ENCODE results near the gene WDR73. TPM values are rescaled to one million over a fixed set of nuclear protein-coding genes. Genes with fewer than 3 reads are reported as not detected.
"Not testable (repeated sequence)": the region's sequence is repeated elsewhere in the genome, so short reads cannot be mapped to it uniquely, and the experiment has no call there.

WDR73 gene
- total RNA-seq, 1 experiment from 2014 or later, result 43.8 TPM

DNA sequence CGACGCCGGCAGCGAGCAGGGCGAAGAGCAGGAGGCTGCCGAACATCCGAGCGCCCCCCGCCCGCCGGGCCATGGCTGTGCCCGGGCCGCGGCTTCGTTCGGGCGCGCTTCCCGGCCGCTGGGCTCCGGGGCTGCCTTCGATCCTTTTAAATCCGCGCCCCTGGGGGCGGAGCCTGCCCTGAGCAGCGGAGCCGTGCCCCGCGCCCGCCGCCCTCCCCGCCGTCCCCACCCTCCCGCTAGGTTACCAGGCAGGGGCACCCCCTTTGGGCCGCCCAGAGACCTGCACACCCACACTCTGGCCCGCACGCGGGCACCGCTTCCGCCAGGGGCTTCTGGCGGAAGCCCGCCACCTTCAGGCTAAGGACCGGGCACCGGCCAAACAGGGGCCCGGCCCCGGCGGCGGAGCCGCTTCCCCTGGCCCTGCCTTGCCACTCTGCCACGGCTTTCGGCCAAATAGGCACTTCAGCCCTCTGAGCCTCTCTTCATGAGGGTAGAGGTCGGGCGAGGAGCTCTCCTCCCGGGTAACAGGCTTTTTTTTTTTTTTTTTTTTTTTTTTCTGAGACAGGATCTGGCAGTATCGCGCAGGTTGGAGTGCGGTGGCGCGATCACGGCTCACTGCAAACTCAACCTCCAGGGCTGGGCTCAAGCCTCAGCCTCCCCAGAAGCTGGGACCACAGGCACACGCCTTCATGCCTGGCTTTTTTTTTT is 4.2 kb upstream of the WDR73 start, which contains the start of gene NMB:
Gene NMB, minus strand, starts transcription at position 120 of the 708 bp plus-strand sequence. Its CDS starts 47 bp downstream, at position 73.
- peak; percentile 80 for DNase-seq (ENCODE audit: extremely low read depth, low read depth)

DNA sequence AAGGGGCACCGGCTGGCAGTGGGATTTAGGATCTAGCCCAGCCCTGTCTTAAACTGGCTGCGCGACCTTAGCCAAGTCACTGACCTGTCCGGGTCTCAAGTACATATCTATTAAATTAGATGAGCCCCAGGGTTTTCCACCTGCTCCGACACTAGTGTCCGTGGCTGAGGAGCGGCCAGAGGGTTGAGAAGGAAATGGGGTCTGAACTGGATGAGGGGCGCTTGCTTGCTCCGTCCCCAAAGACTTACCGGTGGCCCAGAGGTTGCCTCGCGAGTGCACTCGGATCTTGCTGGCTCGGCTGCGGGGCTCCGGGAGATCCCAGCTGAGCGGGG is 3.6 kb upstream of the WDR73 start:
- no peak for DNase-seq (ENCODE audit: extremely low read depth, low read depth)

DNA sequence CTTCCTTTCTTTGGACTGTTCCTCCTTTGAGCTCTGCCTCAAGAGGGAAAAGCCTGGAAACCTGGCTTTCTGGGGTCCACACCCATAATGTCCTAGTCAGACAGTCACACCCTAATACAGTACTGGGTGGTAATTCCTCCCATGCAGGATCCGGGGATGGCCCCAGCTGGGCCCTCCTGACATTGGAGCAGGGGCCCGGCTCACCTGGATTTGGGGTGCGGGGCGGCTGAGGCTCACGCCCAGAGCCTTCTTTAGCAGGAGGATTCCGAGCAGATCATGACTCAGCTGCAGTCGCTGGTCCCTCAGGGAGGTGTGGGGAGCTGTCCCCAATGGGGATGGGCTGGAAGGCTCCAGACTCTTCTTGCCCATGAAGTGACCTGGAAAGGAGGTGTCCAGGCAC is 2.9 kb upstream of the WDR73 start:
- no peak for DNase-seq (ENCODE audit: extremely low read depth, low read depth)

- DNase-seq (ENCODE audit: extremely low read depth, low read depth), result peak; percentile 85
Measured at GRCh38 chr15:84654689-84655453, 788 bp upstream of the WDR73 start.

- no peak for DNase-seq (ENCODE audit: extremely low read depth, low read depth)
Measured at GRCh38 chr15:84653584-84653909, 536 bp downstream of the WDR73 start.

DNA sequence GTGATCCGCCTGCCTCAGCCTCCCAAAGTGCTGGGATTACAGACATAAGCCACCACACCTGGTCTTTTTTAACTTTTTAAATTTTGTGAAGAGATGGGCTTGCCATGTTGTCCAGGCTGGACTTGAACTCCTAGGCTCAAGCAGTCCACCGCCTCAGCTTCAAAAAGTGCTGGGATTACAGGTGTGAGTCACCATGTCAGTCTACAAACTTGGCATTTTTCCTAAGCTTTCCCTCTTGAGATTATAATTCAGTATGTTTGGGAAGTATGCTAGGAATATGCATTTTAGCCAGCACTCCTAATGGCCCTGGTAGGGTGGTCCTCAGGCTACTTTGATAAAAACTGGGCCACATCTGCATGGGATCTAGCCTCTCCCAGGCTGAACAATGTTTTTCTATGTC is 4.4 kb downstream of the WDR73 start:
- DNase-seq (ENCODE audit: extremely low read depth, low read depth), result no peak

DNA sequence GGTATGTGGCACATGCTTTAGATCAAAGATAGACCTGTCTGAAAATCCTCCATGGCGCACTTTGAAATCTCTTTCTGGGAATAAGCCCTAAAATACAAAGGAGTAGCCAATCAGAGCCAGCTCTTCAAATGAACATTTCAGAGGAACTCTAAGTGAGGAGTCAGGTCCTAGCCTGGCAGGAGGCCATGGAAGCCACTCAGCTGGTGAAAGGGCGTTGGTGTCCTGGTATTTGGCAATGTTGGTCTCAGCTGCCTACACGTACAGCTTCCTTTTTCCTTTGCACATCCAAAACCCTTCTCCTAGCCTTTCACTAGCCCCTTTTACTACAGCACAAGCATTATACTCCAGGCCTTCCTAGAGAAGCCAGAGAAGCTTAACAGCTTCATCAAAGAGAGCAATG is 5.5 kb downstream of the WDR73 start:
- DNase-seq (ENCODE audit: extremely low read depth, low read depth), result no peak

GRCh38 chr15:84647726-84648125 is 6.4 kb downstream of the WDR73 start:
- no peak for DNase-seq (ENCODE audit: extremely low read depth, low read depth)

DNA sequence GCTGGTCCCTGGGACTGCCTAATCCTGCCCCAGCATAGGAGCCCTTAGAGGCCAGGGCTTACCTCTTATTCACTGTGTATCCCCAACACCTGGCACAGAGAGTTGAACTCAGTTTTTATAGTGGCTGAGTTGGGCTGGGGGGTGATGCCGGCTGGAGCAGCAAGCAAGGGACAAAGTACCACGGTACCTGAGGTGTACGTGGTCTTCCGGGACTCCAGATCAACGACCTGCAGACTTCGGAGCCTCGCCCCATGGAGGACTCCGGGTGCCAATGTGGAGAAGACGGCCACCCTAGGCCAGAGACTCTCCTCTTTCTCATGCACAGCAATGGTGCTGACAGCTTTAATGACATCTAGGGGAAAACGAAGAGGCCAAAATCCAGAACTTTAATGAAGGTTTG is 8.1 kb downstream of the WDR73 start:
- DNase-seq (ENCODE audit: extremely low read depth, low read depth), result no peak

DNA sequence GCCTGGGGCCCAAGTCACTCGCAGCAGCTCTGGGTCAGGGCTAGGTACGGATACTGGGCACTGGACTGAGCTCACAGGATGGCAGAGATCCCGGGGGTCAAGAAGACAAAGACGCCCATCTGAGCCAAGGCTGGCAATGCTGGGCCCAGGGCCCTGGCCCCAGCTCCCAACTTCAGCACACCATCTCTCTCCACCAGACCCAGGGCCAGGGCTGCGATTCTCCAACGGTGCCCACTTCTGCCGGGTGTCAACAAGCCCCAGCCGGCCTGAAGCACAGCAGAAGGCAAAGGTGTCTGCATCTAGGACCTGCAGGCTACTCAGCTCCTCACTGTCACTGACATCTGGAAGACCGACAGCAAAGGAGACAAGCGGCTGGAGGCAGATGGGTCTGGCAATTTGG is 8.6 kb downstream of the WDR73 start:
- DNase-seq (ENCODE audit: extremely low read depth, low read depth), result no peak

- DNase-seq (ENCODE audit: extremely low read depth, low read depth), result no peak
Measured at GRCh38 chr15:84643838-84644237, 10.2 kb downstream of the WDR73 start.

- DNase-seq (ENCODE audit: extremely low read depth, low read depth), result not testable (repeated sequence)
Measured at GRCh38 chr15:84642640-84643039, 11.4 kb downstream of the WDR73 start.

- DNase-seq (ENCODE audit: extremely low read depth, low read depth), result not testable (repeated sequence)
Measured at GRCh38 chr15:84641871-84642270, 12.2 kb downstream of the WDR73 start.

DNA sequence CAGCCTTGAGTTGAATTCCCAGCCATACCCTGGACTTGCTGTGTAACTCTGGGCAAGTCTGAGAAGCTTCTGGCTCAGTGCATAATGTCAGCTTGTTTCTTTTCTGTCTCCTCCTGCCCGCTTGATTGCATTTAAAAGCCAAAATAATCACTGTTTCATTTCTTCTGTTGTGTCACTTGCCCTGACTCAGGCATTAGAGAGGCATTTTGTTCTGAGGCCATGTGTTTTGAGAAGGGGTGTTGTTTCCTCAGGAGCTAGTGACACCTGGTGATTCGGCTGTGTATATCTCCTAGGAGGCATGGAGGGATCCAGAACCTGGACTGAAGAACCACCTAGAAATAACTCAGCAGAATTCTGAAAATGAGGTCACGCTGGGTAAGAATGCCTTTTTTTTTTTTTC is 16.0 kb downstream of the WDR73 start:
- DNase-seq (ENCODE audit: extremely low read depth, low read depth), result no peak

DNA sequence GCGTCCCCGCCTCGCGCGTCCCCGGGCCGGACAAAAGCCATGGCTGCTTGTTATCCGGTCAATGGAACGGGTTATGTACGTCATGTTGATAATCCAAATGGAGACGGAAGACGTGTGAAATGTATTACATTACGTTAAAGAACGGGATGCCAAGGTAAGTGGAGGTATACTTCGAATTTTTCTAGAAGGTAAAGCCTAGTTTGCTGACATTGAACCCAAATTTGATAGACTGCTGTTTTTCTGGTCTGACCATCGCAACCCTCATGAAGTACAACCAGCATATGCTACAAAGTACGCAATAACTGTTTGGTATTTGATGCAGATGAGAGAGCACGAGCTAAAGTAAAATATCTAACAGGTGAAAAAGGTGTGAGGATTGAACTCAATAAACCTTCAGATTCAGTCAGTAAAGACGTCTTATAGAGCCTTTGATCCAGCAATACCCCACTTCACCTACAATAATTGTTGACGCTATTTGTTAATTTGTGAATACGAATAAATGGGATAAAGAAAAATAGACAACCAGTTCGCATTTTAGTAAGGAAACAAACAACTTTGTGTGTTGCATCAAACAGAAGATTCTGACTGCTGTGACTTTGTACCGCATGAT is 19.8 kb downstream of the WDR73 start:
- DNase-seq (ENCODE audit: extremely low read depth, low read depth), result no peak

GRCh38 chr15:84633311-84634227 is 20.5 kb downstream of the WDR73 start:
- peak; percentile 38 for DNase-seq (ENCODE audit: extremely low read depth, low read depth)

GRCh38 chr15:84631706-84632272 is 22.3 kb downstream of the WDR73 start:
- no peak for DNase-seq (ENCODE audit: extremely low read depth, low read depth)

DNA sequence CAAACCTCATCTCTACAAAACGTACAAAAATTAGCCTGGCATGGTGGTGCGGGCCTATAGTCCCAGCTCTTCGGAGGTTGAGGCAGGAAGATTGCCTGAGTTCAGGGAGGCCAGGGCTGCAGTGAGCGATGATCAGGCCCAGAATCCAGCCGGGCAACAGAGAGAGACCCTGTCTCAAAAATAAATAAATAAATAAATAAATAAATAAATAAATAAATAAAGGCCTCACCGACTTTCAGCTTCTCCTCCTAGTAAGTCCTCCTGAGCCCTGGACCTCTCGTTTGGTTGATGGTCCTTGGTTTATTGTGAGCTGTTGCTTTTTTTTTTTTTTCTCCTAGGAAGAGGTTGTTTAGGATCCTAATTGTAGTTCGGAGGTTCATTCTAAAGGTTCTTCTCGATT is 25.1 kb downstream of the WDR73 start:
- no peak for DNase-seq (ENCODE audit: extremely low read depth, low read depth)

DNA sequence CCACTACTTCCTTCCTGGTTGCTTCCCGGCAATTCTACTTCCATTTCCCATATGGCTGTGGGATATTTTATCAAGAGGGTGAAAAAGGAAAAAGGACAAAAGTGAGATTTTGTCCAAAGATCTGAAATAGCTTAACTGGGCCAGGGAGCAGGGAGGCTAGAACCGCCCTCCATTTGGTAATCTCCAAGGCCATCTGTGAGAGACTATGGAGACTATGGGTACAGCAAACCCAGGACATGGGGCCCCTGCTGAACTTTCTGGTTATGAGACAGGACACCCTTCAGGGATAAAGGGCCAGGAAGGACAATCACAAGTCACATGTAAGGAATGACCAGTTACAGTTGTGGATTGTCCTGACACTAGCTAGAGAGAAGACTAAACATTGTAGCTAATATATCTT is 29.0 kb downstream of the WDR73 start:
- no peak for DNase-seq (ENCODE audit: extremely low read depth, low read depth)

- DNase-seq (ENCODE audit: extremely low read depth, low read depth), result no peak
Measured at GRCh38 chr15:84624359-84624758, 29.7 kb downstream of the WDR73 start.

Measured in NCI-H460 (cell line).